ENCODE data around the gene SMG9. TPM values are rescaled to one million over a fixed set of nuclear protein-coding genes. Genes with fewer than 3 reads are reported as not detected.

The SMG9 gene
- total and polyA plus RNA-seq, 2 of the 4 experiments (the other 2 are of a cell fraction) = 4.8 to 24.3 TPM

DNA sequence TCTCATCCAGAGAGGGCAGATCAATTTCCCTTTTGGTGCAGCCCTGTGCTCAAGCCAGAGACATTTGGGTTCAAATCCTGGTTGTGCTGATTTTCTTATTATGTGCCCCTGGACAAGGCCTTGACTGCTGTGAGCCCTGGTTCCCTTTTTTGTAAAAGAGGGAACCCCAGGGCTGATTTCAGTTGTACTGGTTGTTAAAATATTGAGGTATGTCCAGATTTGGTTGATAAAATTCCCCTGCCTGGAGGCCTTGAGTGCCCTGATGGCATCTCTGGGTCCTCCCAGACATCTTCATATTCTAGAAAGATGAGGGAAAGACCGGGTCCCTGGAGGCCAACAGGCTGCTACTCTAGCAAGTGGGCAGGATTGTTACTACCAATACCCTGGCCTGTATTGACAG is 70.4 kb downstream of the SMG9 start:
- Histone ChIP-seq H2AFZ (replicated peaks; ENCODE audit: low read length, poor library complexity) (no peak overlapping the region), H4K91ac (ENCODE audit: insufficient read depth, low read depth, low read length) (no peak overlapping the region), H3K23ac (ENCODE audit: low read depth, low read length) (no peak overlapping the region), H2BK5ac (ENCODE audit: low read depth, low read length, poor library complexity, severe bottlenecking) (no peak overlapping the region), H3K9me1 (ENCODE audit: insufficient read depth, low read length) (no peaks in the 10 kb centered on the region), H3K27ac (ENCODE audit: insufficient read depth, low read length) (no peak overlapping the region), H3K56ac (ENCODE audit: extremely low read depth, insufficient read depth, low read length) (no peak overlapping the region), H3K4me2 (ENCODE audit: low read depth, low read length) (no peak overlapping the region), H2AK9ac (replicated peaks; ENCODE audit: low read depth, low read length, poor library complexity) (no peak overlapping the region), H3K14ac (replicated peaks; ENCODE audit: low read depth, low read length) (no peak overlapping the region), H2BK15ac (ENCODE audit: low read depth, low read length) (no peak overlapping the region), H3K27me3 (ENCODE audit: control insufficient read depth, insufficient read depth, low read length) (no peaks in the 10 kb centered on the region; the same call in 1 of the 2 replicates), H2BK120ac (ENCODE audit: low read depth, low read length) (no peak overlapping the region), H3K18ac (ENCODE audit: low read depth, low read length) (no peak overlapping the region), H2AK5ac (ENCODE audit: low read depth, low read length) (no peak overlapping the region), H3K9me3 (ENCODE audit: control insufficient read depth, insufficient read depth, low read length) (no peaks in the 10 kb centered on the region), H3K36me3 (ENCODE audit: control insufficient read depth, insufficient read depth, low read length) (no peaks in the 10 kb centered on the region), H4K5ac (ENCODE audit: low read depth, low read length) (no peak overlapping the region), H3K9ac (ENCODE audit: low read depth, low read length) (no peak overlapping the region), H4K20me1 (ENCODE audit: insufficient read depth, low read length) (no peaks in the 10 kb centered on the region), H3K4me3 (ENCODE audit: insufficient read depth, low read depth, low read length) (no peak overlapping the region), H3K4me1 (ENCODE audit: control insufficient read depth, insufficient read depth, low read length) (peaks cover 2% of the 10 kb centered on the region; the same call in 1 of the 2 replicates), H2BK20ac (ENCODE audit: low read depth, low read length) (no peak overlapping the region), H3K4ac (ENCODE audit: low read depth, low read length) (no peak overlapping the region), H3K79me1 (ENCODE audit: low read depth in 1 of 2, low read length in 2 of 2) (no peaks in the 10 kb centered on the region), H4K8ac (ENCODE audit: low read depth in 2 of 2, low read length in 2 of 2) (no peak overlapping the region)
- no peak for TF ChIP-seq POLR2A (IDR thresholded peaks at IDR 0.05; ENCODE audit: low read depth, low read length)
- no peak for TF ChIP-seq FOS (IDR thresholded peaks at IDR 0.05; ENCODE audit: low read depth, low read length)
- TF ChIP-seq, protein P1, sequence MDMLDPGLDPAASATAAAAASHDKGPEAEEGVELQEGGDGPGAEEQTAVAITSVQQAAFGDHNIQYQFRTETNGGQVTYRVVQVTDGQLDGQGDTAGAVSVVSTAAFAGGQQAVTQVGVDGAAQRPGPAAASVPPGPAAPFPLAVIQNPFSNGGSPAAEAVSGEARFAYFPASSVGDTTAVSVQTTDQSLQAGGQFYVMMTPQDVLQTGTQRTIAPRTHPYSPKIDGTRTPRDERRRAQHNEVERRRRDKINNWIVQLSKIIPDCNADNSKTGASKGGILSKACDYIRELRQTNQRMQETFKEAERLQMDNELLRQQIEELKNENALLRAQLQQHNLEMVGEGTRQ (IDR thresholded peaks at IDR 0.05; ENCODE audit: low read depth, low read length) = no peak
- TF ChIP-seq, protein P2, sequence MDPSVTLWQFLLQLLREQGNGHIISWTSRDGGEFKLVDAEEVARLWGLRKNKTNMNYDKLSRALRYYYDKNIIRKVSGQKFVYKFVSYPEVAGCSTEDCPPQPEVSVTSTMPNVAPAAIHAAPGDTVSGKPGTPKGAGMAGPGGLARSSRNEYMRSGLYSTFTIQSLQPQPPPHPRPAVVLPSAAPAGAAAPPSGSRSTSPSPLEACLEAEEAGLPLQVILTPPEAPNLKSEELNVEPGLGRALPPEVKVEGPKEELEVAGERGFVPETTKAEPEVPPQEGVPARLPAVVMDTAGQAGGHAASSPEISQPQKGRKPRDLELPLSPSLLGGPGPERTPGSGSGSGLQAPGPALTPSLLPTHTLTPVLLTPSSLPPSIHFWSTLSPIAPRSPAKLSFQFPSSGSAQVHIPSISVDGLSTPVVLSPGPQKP (IDR thresholded peaks at IDR 0.05; ENCODE audit: borderline replicate concordance, low read depth, low read length) = no peak
- TF ChIP-seq NFE2L2 (IDR thresholded peaks at IDR 0.05; ENCODE audit: low read depth, low read length) = no peak
- no peak for TF ChIP-seq CHD1 (IDR thresholded peaks at IDR 0.05; ENCODE audit: low read depth, low read length)
- no peak for TF ChIP-seq RCOR1 (IDR thresholded peaks at IDR 0.05; ENCODE audit: insufficient replicate concordance, low read length)
- TF ChIP-seq, protein P3, sequence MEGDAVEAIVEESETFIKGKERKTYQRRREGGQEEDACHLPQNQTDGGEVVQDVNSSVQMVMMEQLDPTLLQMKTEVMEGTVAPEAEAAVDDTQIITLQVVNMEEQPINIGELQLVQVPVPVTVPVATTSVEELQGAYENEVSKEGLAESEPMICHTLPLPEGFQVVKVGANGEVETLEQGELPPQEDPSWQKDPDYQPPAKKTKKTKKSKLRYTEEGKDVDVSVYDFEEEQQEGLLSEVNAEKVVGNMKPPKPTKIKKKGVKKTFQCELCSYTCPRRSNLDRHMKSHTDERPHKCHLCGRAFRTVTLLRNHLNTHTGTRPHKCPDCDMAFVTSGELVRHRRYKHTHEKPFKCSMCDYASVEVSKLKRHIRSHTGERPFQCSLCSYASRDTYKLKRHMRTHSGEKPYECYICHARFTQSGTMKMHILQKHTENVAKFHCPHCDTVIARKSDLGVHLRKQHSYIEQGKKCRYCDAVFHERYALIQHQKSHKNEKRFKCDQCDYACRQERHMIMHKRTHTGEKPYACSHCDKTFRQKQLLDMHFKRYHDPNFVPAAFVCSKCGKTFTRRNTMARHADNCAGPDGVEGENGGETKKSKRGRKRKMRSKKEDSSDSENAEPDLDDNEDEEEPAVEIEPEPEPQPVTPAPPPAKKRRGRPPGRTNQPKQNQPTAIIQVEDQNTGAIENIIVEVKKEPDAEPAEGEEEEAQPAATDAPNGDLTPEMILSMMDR (conservative IDR thresholded peaks at IDR 0.05; ENCODE audit: low read depth, low read length) = no peak
- no peak for TF ChIP-seq BHLHE40 (IDR thresholded peaks at IDR 0.05; ENCODE audit: low read depth, low read length)
- no peak for TF ChIP-seq MAZ (IDR thresholded peaks at IDR 0.05; ENCODE audit: borderline replicate concordance, low read depth, low read length)
- no peak for TF ChIP-seq SMC3 (IDR thresholded peaks at IDR 0.05; ENCODE audit: low read depth, low read length)
- no peak for TF ChIP-seq RAD21 (IDR thresholded peaks at IDR 0.05; ENCODE audit: low read length)
- TF ChIP-seq RFX5 (IDR thresholded peaks at IDR 0.05; ENCODE audit: low read depth, low read length) = no peak
- no peak for TF ChIP-seq MXI1 (IDR thresholded peaks at IDR 0.05; ENCODE audit: borderline replicate concordance, low read depth, low read length)
- TF ChIP-seq MAFK (IDR thresholded peaks at IDR 0.05; ENCODE audit: low read depth, low read length) = no peak
- no peak for TF ChIP-seq CEBPB (IDR thresholded peaks at IDR 0.05; ENCODE audit: low read depth, low read length)
- in situ Hi-C loops (cut with MboI; ENCODE audit: low sequenced_read_pairs) (no loop called here), intact Hi-C loops (cut with micrococcal nuclease) (no loop called here), dilution Hi-C loops (cut with HindIII; ENCODE audit: low sequenced_read_pairs, unreplicated experiment) (no loop called here)
- POLR2A ChIA-PET (ENCODE audit: unreplicated experiment) = no interaction called here
- BruUV-seq (replicated peaks) = no TSS peak
- DNase-seq = no peak
- no CpG with 5 or more reads among the region's 1 CpG for WGBS, 2 experiments (ENCODE audit: extremely low coverage in 2 of 2, insufficient read length in 1 of 2)
- CTCF ChIA-PET = no interaction called here
- ATAC-seq (ENCODE audit: low read depth) = no peak
